Measurements from ENCODE around the gene VANGL1. TPM values are rescaled to one million over a fixed set of nuclear protein-coding genes. Genes with fewer than 3 reads are reported as not detected.
"Not testable (repeated sequence)": the region's sequence is repeated elsewhere in the genome, so short reads cannot be mapped to it uniquely, and the experiment has no call there.

The VANGL1 gene
- polyA plus RNA-seq (2014; cell fraction: cytosol; rRNA removed) = 1.6 and 1.7 TPM in 2 replicates
- polyA plus RNA-seq (2014; cell fraction: nucleus; rRNA removed) = 1.0 and 2.6 TPM in 2 replicates

DNA sequence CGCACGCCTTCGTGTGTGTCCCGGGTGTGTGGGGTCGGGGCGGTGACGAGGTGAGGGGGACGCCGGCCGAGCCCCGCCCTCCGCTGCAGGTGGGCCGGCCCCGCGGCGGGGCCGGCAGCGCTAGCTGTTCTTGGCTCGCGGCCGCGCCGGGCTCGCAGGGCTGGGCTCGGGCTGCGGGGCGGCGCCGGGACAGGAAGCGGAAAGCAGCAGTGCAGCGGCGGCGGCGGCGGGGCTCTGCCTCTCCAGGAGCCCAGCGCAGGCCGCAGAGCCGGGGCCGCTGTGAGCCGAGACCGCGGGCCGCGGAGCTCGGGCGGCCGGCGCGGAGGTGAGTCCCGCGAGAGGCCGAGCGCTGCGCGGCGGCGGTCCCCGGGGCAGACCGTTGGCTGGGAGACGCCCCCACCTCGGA, at the start of gene VANGL1:
Gene VANGL1 (plus strand): TSS at position 209 of the 406 bp plus-strand sequence. CDS start 9,444 bp downstream, outside the sequence.
- peak; percentile 32 for DNase-seq (ENCODE audit: low spot score)

DNA sequence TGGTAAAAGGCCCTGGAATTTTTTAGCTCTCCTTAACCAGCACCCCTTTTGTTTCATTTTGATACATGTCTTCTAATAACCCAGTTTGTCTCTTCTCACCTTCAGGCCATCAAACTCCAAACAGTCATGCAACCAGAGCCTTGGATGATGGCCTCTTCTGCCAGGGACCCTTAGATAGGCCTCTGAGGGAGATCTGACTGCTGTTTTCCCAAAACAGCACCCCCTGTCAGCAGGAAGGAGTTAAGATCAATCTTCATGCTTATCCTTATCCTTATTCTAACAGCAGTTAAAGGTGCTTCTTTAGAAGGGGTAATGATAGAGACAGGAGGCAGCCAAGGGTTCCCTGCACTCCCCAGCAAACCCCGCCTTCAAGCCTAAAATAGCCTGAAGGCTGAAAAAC, 49.5 kb upstream of the VANGL1 start:
- DNase-seq (ENCODE audit: low spot score) = no peak

GRCh38 chr1:115593365-115594259, 48.2 kb upstream of the VANGL1 start:
- no peak for DNase-seq (ENCODE audit: low spot score)

DNA sequence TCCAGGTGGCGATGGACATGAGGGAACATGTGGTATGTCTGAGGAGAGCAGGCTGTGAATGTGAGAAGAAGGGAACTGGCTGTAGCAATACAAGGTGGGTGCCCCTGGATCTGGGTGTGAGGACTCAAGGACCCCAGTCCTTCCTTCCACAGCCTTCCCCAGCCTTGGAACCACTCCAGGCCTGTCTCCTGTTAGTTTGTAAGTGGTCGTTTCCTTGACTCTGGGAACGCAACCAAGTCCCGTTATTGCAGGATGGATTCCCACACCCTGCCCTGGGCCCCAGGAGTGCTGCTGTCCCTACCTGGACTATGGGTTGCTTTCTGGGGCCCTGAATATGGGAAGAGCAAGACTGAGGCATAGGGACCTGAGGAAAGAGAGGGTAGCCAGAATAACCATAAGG, 47.2 kb upstream of the VANGL1 start:
- no peak for DNase-seq (ENCODE audit: low spot score)

DNA sequence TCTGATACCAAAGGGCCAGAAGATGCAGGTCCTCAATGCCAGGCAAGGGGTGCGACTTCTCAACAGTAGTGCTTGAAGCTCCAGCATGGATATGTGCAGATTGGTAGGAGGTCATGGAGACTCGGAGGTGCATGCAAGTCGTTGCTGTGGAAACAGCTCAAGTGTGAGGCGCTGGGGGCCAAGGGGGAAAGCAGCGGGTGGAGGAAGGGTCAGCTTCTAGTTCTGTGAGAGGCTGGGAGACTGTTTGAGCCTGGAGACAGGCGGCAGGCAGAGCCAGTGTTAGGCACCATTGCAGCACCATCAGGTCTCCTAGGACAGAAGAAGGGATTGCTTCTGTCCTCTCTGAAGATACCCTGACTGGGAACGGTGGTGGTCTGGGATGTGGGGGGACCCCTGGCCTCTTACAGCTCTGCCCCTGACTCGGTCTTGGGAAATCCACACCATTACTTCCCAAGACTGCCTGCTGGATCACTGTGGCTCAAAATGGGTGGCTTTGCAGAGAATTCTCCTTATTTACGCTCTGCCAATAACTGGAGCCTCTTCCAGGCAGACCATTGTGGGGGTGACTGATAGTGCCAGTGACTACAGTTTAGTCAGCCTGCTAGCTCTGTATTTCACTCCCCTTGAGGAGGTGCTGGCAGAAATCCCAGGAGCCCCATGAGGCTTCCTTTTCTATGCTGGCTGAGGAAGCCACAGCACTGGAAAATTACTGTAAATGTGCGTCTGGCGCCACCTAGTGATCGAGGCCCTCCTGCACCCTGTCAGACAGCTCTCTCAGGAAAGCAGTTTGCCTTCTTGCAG, 46.3 kb upstream of the VANGL1 start:
- DNase-seq (ENCODE audit: low spot score) = peak; percentile 65

GRCh38 chr1:115596080-115596780, 45.5 kb upstream of the VANGL1 start:
- DNase-seq (ENCODE audit: low spot score) = no peak

- no peak for DNase-seq (ENCODE audit: low spot score)
These were observed 37.3 kb upstream of the VANGL1 start for GRCh38 chr1:115604508-115604907.

- DNase-seq (ENCODE audit: low spot score) = no peak
These were observed 35.5 kb upstream of the VANGL1 start for GRCh38 chr1:115606305-115606704.

- no peak for DNase-seq (ENCODE audit: low spot score)
These were observed 32.7 kb upstream of the VANGL1 start for GRCh38 chr1:115609021-115609420.

DNA sequence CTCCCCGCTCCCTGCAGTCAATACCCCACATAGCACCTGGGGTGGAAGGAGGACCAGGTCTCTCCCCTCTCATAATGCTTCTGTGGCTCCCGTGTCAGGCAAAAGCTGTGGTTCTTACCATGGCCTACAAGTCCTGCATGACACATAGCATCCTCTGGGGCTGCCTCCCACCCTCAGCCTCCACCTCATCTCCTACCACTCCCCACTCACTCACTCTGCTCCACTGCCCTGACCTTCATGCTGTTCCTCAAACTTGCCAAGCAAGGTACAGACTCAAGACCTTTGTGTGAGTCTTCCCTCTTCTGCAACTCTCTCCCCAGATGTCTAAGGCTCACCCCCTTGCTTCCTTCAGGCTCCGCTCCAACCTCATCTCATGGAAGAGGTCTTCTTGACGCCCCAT, 28.0 kb upstream of the VANGL1 start:
- DNase-seq (ENCODE audit: low spot score) = no peak

GRCh38 chr1:115620453-115620852, 21.3 kb upstream of the VANGL1 start:
- DNase-seq (ENCODE audit: low spot score) = no peak

- no peak for DNase-seq (ENCODE audit: low spot score)
These were observed 20.8 kb upstream of the VANGL1 start for GRCh38 chr1:115620950-115621349.

GRCh38 chr1:115624859-115625258, 16.9 kb upstream of the VANGL1 start:
- DNase-seq (ENCODE audit: low spot score) = no peak

DNA sequence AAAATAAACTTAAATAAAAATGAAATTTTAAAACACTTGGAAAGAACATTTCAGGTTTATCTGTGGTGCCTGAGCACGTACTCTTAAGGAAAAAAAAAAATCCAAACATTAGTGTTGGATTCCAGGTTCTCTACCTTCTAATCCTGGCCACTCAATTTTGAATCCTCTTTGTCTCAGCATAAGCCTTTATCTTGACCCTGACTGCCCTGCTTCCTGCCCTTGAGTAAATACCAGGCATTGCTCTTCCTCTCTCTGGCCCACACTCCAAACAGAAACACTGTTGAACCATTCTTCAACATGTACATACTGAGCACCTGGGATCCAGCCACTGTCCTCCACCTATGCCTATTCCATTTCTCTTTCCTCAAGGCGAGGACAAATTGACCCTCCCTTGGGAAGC, 11.4 kb upstream of the VANGL1 start:
- DNase-seq (ENCODE audit: low spot score) = no peak

DNA sequence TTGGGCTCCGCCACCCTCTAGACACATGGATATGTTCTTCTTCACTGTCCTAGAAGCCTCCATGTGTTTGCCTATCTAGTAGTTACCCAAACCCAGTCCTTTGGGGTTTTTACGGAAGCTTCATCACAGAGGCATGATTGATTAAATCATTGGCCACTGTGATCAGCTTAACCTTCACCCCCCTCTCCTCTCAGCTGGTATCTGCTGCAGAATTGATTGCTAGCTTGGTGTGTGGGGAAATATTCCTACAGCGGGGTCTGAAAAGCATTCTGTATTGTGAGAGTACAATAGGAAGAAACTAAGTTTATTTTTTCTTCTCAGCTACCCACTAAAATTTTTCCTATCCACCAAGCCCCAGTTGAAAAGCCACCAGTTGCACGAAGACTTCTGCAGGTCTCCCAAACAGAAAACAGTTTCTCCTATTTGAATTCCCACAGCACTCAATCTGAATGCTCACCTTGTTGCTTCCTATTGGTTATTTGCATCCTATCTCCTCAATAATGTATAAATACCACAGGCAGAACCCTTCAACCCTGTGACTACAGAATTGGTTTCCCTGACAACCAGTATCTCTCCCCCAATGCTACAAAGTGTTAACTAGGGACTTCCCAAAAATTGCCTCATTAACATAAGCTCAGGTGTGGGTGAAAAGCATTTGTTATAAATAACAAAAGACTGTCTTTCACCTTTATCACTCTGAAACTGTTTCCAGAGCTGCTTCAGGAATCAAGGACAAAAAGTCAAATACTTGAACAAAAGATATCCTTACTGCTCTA, 9.3 kb upstream of the VANGL1 start:
- DNase-seq (ENCODE audit: low spot score) = no peak

GRCh38 chr1:115633606-115634005, 8.2 kb upstream of the VANGL1 start:
- not testable (repeated sequence) for DNase-seq (ENCODE audit: low spot score)

DNA sequence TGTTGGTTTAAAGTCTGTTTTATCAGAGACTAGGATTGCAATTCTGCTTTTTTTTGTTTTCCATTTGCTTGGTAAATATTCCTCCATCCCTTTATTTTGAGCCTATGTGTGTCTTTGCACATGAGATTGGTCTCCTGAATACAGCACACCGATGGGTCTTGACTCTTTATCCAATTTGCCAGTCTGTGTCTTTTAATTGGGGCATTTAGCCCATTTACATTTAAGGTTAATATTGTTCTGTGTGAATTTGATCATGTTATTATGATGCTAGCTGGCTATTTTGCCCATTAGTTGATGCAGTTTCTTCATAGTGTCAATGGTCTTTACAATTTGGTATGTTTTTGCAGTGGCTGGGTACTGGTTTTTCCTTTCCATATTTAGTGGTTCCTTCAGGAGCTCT, 4.5 kb upstream of the VANGL1 start:
- not testable (repeated sequence) for DNase-seq (ENCODE audit: low spot score)

DNA sequence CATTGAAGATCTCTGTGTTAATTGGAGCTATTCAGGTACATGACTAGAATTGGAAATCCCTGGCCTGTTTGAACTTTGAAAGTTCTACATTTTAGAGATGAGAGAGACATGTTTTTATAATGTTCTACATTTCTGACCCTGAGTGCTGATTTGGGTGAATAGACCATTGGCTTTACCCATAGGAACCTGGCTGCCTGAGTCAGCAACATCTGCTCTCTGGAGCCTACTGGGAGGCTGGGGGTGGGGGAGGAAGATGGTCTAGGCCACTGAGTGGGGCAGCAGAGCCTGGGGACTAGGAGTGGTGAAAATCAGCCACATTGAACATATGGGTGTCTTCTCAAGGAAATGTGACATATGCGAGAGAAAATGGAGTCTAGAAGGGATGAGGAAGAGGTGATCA, 1.4 kb upstream of the VANGL1 start:
- no peak for DNase-seq (ENCODE audit: low spot score)

DNA sequence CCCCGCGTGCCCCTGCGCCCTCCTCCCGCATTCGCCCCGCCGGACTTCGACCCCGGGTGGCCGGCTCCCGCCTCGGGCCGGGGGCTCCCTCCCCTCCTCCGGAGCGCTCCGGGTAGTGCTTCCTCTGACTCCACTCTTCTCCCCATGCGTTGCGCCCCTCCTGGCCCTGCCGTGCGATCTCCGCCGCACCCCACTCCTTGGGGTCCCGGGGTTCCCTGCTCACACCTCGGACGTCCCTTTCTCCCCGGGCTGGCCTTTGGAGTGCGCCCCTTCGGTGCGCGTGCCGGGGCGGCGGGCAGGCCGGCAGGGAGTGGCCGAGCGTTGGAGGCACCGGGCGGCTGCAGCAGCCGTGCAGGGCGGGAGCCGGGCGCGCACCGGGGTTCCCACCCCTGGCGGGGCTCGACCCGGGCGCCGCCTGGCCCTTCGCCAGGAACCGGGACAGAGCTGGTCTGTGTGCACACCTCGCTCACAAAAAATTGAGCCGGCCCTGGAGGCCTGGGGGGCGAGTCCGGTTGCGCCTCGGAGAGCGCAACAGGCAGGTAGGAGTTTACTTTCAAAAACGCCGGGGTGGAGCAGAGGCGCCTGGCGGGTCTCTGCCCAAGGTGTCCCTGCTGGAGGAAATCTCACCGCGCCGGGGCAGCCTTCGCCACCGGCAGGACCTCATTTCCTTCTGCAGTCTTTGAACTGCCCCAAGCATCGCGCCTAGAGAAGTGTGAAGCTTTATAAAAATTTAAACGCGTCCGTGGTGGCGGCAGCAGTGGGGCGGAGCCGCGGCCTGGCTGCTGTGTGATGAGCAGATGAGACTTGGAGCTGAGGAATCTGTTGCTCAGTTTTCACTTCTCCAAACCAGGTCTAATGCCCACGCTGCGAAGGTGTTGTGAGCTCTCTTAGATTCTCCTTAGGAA, 650 bp downstream of the VANGL1 start:
- peak; percentile 33 for DNase-seq (ENCODE audit: low spot score)

- DNase-seq (ENCODE audit: low spot score) = no peak
These were observed 1.5 kb downstream of the VANGL1 start for GRCh38 chr1:115643225-115643624.

Data from SK-N-DZ (cell line).